Measurements from ENCODE around the gene FGF14. TPM values are rescaled to one million over a fixed set of nuclear protein-coding genes. Genes with fewer than 3 reads are reported as not detected.

The FGF14 gene
- total and polyA plus RNA-seq, 2 experiments from 2014 or later, result 0.73 TPM; not detected in 1

GRCh38 chr13:102347490-102347889 is 54.4 kb downstream of the FGF14 start:
- no peaks in the 10 kb centered on the region for H3K9me3 ChIP-seq (ENCODE audit: low read depth)
- no peak for TF ChIP-seq EZH2phosphoT487 (IDR thresholded peaks at IDR 0.05; ENCODE audit: low read depth, severe bottlenecking, unreplicated experiment)
- no peak for TF ChIP-seq EZH2 (IDR thresholded peaks at IDR 0.05; ENCODE audit: borderline replicate concordance)
- TF ChIP-seq CTCF (IDR thresholded peaks at IDR 0.05; ENCODE audit: poor library complexity), result no peak
- H3K27me3 ChIP-seq, result no peaks in the 10 kb centered on the region
- no peak for DNase-seq (ENCODE audit: low spot score)
- no peaks in the 10 kb centered on the region for H3K4me1 ChIP-seq (ENCODE audit: insufficient read depth)
- no peak overlapping the region for H3K4me2 ChIP-seq
- H3K9me2 ChIP-seq (replicated peaks; ENCODE audit: insufficient read depth), result no peaks in the 10 kb centered on the region
- 82% methylated on average over 7 of the region's 7 CpGs for WGBS (ENCODE audit: low lambda C conversion rate, missing lambda C conversion rate)
- no peak overlapping the region for H3K4me3 ChIP-seq
- H4K20me1 ChIP-seq (ENCODE audit: insufficient read depth, poor library complexity, severe bottlenecking), result no peaks in the 10 kb centered on the region
- no peak overlapping the region for H3K27ac ChIP-seq
- no peaks in the 10 kb centered on the region for H3K79me2 ChIP-seq
- H2AFZ ChIP-seq, result no peak overlapping the region
- no peaks in the 10 kb centered on the region for H3K36me3 ChIP-seq (replicated peaks; ENCODE audit: insufficient read depth, low read depth)

GRCh38 chr13:102346769-102347168 is 55.1 kb downstream of the FGF14 start:
- WGBS (ENCODE audit: low lambda C conversion rate, missing lambda C conversion rate), result 89% methylated on average over 5 of the region's 5 CpGs
- H3K27ac ChIP-seq, result no peak overlapping the region
- H2AFZ ChIP-seq, result no peak overlapping the region

GRCh38 chr13:102344410-102344809 is 57.4 kb downstream of the FGF14 start:
- Histone ChIP-seq H4K20me1 (ENCODE audit: insufficient read depth, poor library complexity, severe bottlenecking) (no peaks in the 10 kb centered on the region), H3K79me2 (no peaks in the 10 kb centered on the region), H3K9me2 (replicated peaks; ENCODE audit: insufficient read depth) (no peaks in the 10 kb centered on the region), H3K36me3 (replicated peaks; ENCODE audit: insufficient read depth, low read depth) (no peaks in the 10 kb centered on the region), H3K4me3 (no peak overlapping the region), H3K4me1 (ENCODE audit: insufficient read depth) (no peaks in the 10 kb centered on the region), H3K4me2 (no peak overlapping the region), H3K27me3 (no peaks in the 10 kb centered on the region), H3K9me3 (ENCODE audit: low read depth) (no peaks in the 10 kb centered on the region), H3K27ac (no peak overlapping the region), H2AFZ (no peak overlapping the region)
- no peak for DNase-seq (ENCODE audit: low spot score)
- TF ChIP-seq EZH2 (IDR thresholded peaks at IDR 0.05; ENCODE audit: borderline replicate concordance) (no peak), EZH2phosphoT487 (IDR thresholded peaks at IDR 0.05; ENCODE audit: low read depth, severe bottlenecking, unreplicated experiment) (no peak), CTCF (IDR thresholded peaks at IDR 0.05; ENCODE audit: poor library complexity) (no peak)

More at GRCh38 chr13:102346769-102347168, 55.1 kb downstream of the FGF14 start:
- H3K36me3 ChIP-seq (replicated peaks; ENCODE audit: insufficient read depth, low read depth), result no peaks in the 10 kb centered on the region
- H3K27me3 ChIP-seq, result no peaks in the 10 kb centered on the region
- no peak for TF ChIP-seq CTCF (IDR thresholded peaks at IDR 0.05; ENCODE audit: poor library complexity)
- TF ChIP-seq EZH2phosphoT487 (IDR thresholded peaks at IDR 0.05; ENCODE audit: low read depth, severe bottlenecking, unreplicated experiment), result no peak
- TF ChIP-seq EZH2 (IDR thresholded peaks at IDR 0.05; ENCODE audit: borderline replicate concordance), result no peak
- H3K4me2 ChIP-seq, result no peak overlapping the region
- DNase-seq (ENCODE audit: low spot score), result no peak
- H4K20me1 ChIP-seq (ENCODE audit: insufficient read depth, poor library complexity, severe bottlenecking), result no peaks in the 10 kb centered on the region
- H3K4me3 ChIP-seq, result no peak overlapping the region
- no peaks in the 10 kb centered on the region for H3K9me2 ChIP-seq (replicated peaks; ENCODE audit: insufficient read depth)
- no peaks in the 10 kb centered on the region for H3K79me2 ChIP-seq
- no peaks in the 10 kb centered on the region for H3K9me3 ChIP-seq (ENCODE audit: low read depth)
- no peaks in the 10 kb centered on the region for H3K4me1 ChIP-seq (ENCODE audit: insufficient read depth)
